GM04504 (cell line): ENCODE measurements around the gene MTO1.
"Not testable (repeated sequence)": the region's sequence is repeated elsewhere in the genome, so short reads cannot be mapped to it uniquely, and the experiment has no call there.

Source experiments
- DNase-seq: peaks from one replicate; pipeline ENCODE4 v3.0.0-alpha.2; 2012; ENCODE audit warnings: low read depth

Gene MTO1, protein sequence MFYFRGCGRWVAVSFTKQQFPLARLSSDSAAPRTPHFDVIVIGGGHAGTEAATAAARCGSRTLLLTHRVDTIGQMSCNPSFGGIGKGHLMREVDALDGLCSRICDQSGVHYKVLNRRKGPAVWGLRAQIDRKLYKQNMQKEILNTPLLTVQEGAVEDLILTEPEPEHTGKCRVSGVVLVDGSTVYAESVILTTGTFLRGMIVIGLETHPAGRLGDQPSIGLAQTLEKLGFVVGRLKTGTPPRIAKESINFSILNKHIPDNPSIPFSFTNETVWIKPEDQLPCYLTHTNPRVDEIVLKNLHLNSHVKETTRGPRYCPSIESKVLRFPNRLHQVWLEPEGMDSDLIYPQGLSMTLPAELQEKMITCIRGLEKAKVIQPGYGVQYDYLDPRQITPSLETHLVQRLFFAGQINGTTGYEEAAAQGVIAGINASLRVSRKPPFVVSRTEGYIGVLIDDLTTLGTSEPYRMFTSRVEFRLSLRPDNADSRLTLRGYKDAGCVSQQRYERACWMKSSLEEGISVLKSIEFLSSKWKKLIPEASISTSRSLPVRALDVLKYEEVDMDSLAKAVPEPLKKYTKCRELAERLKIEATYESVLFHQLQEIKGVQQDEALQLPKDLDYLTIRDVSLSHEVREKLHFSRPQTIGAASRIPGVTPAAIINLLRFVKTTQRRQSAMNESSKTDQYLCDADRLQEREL

DNA sequence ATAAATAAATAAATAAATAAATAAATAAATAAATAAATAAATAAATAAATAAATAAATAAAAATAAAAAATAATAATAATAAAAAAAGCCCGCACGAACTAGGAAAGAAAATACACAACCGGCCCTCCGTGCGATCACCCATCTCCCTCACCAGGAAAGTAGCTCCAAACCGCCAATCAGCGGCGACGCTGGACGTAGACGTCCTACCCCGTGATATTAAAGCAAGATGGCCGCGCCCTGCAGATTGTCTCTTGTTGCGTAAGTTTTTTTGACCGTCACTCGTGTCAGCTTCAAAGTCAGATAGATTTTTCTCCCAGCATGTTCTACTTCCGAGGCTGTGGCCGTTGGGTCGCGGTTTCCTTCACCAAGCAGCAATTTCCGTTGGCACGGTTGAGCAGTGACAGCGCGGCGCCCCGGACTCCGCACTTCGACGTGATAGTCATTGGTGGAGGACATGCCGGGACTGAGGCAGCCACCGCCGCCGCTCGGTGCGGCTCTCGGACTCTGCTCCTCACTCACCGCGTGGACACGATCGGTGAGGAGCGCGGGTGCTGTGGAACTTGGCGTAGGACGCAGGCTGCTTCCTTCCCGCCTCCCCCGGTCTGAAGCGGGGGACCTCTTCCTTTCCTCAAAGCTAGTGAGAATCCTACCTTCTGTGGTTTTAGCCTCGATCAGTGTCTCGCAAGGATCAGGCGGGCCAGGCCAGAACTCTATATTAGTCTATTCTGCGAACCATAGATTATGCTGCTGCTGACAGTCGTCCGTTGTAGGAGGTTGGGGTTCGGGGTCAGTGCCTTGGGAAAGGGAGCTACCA lies at the start of gene MTO1:
TSS of gene MTO1 (plus strand) at position 201 of the 814 bp plus-strand sequence. CDS start at position 319, 118 bp downstream.
- peak; percentile 77 for DNase-seq

GRCh38 chr6:73413102-73413501 lies 48.4 kb upstream of the MTO1 start:
- no peak for DNase-seq

DNA sequence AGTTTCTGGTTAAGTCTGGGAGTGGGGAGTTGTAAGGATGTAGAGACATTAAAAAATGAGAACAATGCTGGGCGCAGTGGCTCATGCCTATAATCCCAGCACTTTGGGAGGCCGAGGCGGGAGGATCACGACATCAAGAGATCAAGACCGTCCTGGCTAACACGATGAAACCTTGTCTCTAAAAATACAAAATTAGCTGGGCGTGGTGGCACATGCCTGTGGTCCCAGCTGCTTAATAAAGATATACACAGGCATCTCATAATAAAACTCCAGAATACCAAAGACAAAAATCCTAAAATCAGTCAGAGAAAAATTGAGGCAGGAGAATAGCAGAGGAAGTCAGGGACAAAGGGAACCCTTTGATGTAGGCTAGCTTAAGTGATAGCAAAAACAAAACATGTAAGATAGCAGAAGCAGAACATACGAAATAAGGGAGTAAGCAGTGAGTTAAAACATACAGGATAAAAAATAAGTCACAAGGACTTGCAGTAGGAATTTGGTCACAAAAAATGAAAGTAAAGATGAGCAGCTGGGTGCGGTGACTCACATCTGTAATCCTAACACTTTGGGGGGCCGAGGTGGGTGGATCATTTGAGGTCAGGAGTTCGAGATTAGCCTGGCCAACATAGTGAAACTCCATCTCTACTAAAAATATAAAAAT lies 43.3 kb upstream of the MTO1 start:
- no peak for DNase-seq

DNA sequence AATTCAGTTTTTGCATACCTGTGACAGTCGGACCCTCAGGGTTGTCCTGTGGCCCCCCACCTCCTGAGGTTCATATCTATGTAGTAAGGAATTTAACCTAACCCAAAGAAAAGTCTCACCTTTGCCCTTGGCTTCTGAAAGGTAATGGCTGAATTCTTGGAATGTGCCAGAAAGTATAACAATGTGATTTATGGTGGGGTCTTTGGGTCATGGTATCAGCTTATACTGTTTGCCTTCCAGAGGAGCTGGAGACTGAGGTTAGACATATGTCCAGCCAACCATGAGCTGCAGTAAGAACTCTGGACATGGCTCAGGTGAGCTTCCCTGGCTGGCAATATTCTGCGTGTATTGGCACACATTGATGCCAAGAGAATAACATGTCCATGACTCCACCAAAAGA lies 40.0 kb upstream of the MTO1 start:
- no peak for DNase-seq

- no peak for DNase-seq
Observed at GRCh38 chr6:73435236-73435635, 26.3 kb upstream of the MTO1 start.

GRCh38 chr6:73443555-73443954 lies 18.0 kb upstream of the MTO1 start:
- no peak for DNase-seq

DNA sequence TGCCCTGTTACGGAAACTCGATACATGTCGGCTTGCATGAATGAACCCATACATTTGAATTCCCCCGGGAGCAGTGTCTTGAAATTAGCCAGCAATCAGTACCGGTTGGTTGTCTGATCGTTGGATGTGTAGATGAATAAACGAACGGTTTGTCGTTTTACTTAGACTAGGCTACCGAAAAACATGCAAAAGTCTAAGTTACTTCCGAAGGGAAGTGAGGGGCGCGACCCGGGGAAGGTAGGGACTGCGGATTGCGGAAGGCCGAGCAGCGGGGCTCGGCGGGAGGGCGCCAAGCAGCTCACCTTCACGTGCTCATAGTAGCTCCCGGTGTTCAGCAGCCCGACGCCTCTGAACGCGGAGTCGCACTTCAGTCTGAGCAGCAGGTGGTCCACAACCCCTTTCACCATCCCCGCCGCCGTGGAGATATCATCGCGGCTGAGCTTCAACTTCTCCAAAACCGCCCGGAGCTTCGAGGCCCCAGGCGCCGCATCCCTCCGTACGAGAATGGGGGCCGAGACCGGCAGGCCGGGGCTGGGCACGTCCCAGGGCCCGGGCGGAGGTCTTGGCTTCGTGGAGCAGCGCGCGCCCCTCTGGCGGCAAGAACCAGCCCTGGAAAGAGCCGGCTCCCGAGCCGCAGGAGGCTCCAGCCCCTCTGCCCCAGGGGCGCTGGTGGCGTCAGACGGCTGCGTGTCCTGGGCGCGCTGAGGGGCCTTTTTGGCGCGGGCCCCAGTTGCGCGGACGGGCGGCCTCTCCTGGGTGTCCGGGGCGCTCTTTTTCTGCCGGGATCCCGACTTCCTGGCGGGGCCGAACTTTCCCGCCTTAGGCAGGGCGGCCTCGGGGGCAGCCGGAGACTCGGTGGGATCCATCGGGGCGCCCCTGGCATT lies 10.1 kb upstream of the MTO1 start:
- DNase-seq = no peak

GRCh38 chr6:73452107-73452461 lies 9.5 kb upstream of the MTO1 start, which contains the start of gene CGAS:
Gene CGAS, minus strand, starts transcription at chr6:73452297. Its CDS starts 116 bp downstream, at chr6:73452181.
- DNase-seq = peak; percentile 39

- no peak for DNase-seq
Observed at GRCh38 chr6:73455865-73456629, 5.5 kb upstream of the MTO1 start.

GRCh38 chr6:73459474-73459873 lies 2.1 kb upstream of the MTO1 start:
- not testable (repeated sequence) for DNase-seq

- DNase-seq = no peak
Observed at GRCh38 chr6:73460056-73460455, 1.5 kb upstream of the MTO1 start.

DNA sequence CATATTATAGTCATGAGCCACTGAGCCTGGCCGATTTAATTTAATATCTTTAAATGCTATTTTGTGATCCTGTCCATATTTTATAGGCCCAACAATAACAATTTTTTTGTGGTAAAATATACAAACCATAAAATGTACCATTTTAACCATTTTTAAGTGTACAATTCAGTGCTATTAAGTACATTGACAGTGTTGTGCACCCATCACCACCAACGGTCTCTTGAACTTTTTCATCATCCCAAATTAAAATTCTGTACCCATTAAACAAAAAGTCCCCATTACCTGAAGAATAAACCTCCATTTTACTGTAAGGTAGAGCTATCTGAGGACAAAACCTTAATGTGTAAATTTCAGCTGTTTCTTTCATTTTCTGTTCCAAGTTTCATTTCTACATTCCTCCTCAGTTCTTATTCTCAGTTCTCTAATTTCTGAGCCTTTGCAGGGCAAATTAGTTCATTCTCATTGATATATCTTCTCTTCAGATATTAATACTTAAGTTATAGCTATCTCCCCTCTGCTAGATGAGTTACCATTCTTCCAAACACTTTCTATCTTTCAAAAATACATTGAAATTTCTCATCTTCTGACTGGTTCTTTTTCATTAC lies 10.3 kb downstream of the MTO1 start:
- no peak for DNase-seq

DNA sequence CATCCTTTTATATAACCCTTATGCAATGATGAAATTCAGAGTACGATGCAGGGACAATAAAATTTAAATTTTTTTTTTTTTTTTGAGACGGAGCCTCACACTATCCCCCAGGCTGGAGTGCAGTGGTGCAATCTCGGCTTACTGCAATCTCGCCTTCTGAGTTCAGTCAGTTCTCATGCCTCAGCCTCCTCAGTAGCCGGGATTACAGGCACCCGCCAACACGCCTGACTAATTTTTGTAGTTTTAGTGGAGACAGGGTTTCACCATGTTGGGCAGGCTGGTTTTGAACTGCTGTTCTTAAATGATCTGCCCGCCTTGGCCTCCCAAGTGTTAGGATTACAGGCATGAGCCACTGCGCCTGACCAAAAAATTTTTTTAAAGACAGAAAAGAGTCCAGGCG lies 15.2 kb downstream of the MTO1 start:
- DNase-seq = no peak

DNA sequence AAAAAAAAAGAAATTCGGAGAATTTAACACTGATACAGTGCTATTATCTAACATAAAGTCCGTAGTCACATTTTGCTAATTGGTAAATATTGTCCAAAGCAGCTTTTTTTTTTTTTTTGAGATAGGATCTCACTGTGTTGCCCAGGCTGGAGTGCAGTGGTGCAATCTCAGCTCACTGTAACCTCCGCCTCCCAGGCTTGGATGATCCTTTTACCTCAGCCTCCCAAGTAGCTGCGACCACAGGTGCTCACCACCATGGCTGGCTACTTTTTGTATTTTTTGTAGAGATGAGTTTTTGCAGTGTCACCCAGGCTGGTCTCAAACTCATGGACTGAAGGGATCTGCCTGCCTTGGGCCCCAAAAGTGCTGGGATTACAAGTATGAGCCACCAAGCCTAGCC lies 15.9 kb downstream of the MTO1 start:
- no peak for DNase-seq

GRCh38 chr6:73481969-73482368 lies 20.4 kb downstream of the MTO1 start:
- DNase-seq = no peak

DNA sequence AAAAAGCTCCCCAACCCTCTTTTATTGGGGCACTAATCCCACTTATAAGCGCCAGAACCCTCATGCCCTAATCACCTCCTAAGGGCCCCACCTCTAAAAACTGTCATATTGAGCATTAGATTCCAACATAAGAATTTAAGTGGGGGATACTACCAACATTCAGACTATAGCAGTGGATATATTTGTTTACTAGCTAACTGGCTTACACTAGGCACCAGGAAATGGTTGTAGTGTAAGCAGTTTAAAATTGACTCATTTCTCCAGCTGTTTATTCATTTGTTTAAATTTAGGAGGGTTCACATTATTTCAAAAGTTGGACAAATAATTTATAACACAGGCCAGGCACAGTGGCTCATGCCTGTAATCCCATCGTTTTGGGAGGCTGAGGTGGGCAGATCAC lies 22.9 kb downstream of the MTO1 start:
- no peak for DNase-seq

GRCh38 chr6:73487473-73487872 lies 25.9 kb downstream of the MTO1 start:
- DNase-seq = no peak

GRCh38 chr6:73491377-73491776 lies 29.8 kb downstream of the MTO1 start:
- DNase-seq = no peak

- no peak for DNase-seq
Observed at GRCh38 chr6:73497915-73498314, 36.4 kb downstream of the MTO1 start.
